GM12864 (cell line): ENCODE measurements around the gene PPM1N.

ENCODE experiments used
- DNase-seq: peaks from one replicate; pipeline ENCODE4 v3.0.0-alpha.2; 2011; ENCODE audit warnings: low read depth
- H3K4me3 ChIP-seq: 2 replicates; pipeline ENCODE4 v1.5.1; 2011; ENCODE audit warnings: mild to moderate bottlenecking, low read depth, low read length, control low read depth
- TF ChIP-seq, protein P1 (sequence below): IDR thresholded peaks from 2 replicates; pipeline ENCODE4 v1.5.1; 2011; ENCODE audit warnings: low read depth, mild to moderate bottlenecking, moderate library complexity, low read length, control low read depth, inconsistent platforms; ENCODE audit errors: missing control alignments

Gene PPM1N

DNA sequence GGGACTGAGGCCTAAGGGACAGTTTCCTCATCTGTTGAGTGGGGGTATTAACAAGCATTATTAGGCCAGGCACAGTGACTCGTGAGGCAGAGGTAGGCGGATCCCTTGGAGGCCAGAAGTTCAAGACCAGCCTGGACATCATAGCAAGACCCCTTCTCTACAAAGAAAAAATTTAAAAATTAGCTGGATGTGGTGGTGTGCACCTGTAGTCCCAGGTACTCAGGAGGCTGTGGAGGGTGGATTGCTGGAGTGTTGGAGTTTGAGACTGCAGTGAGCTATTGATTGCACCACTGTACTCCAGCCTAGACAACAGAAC lies 41.8 kb upstream of the PPM1N start:
- TF ChIP-seq, protein P1, sequence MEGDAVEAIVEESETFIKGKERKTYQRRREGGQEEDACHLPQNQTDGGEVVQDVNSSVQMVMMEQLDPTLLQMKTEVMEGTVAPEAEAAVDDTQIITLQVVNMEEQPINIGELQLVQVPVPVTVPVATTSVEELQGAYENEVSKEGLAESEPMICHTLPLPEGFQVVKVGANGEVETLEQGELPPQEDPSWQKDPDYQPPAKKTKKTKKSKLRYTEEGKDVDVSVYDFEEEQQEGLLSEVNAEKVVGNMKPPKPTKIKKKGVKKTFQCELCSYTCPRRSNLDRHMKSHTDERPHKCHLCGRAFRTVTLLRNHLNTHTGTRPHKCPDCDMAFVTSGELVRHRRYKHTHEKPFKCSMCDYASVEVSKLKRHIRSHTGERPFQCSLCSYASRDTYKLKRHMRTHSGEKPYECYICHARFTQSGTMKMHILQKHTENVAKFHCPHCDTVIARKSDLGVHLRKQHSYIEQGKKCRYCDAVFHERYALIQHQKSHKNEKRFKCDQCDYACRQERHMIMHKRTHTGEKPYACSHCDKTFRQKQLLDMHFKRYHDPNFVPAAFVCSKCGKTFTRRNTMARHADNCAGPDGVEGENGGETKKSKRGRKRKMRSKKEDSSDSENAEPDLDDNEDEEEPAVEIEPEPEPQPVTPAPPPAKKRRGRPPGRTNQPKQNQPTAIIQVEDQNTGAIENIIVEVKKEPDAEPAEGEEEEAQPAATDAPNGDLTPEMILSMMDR: no peak
- DNase-seq: no peak
- H3K4me3 ChIP-seq: no peak overlapping the region

DNA sequence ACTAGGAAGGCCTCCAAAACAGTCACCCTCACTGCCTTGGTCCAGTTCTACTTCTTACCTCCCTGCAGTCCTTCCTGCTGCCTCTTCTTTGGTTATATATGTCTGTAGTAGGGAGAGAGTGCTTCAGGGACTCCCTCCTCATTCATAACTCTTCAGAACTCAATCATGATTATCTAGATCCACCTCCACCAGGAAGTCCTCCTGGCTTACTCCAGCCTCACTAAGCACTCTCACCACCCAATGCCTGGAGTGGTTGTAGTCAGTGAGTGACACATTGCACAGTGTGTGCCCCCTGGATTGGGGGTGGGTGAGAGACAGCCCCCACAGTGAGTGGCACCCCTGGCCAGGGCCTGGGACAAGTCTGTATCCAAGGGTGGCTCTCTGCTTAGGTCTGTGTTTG lies 40.5 kb upstream of the PPM1N start:
- H3K4me3 ChIP-seq: no peak overlapping the region
- TF ChIP-seq, protein P1: no peak
- no peak for DNase-seq

DNA sequence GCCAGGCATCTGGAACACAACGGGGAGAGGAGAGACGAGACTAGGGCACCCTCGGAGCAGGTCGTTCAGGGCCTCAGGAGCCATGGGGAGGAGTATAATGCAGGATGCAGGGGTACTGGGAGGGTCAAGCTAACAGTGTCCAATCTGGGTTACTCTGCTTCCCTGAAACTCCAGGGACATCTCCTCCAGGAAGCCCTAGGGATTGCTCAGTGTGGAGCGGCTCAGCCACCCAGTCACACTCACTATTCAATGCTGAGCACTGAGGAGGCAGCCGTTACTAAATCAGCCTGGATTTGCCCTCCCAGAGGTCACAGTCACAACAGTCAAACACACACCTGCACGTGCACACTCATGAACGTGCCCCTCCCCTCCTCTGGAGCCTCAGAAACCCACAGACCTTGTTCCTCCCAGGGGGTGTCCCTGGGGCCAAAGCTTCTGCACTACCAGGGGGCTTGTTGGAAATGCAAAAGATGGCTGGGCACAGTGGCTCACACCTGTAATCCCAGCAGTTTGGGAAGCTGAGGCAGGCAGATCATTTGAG lies 37.4 kb upstream of the PPM1N start:
- TF ChIP-seq, protein P1: no peak
- DNase-seq: no peak
- no peak overlapping the region for H3K4me3 ChIP-seq

- no peak overlapping the region for H3K4me3 ChIP-seq
- TF ChIP-seq, protein P1: no peak
- no peak for DNase-seq
These were observed 36.1 kb upstream of the PPM1N start for GRCh38 chr19:45462174-45462573.

- H3K4me3 ChIP-seq: no peak overlapping the region
- no peak for DNase-seq
- TF ChIP-seq, protein P1: no peak
These were observed 35.0 kb upstream of the PPM1N start for GRCh38 chr19:45463241-45463640.

DNA sequence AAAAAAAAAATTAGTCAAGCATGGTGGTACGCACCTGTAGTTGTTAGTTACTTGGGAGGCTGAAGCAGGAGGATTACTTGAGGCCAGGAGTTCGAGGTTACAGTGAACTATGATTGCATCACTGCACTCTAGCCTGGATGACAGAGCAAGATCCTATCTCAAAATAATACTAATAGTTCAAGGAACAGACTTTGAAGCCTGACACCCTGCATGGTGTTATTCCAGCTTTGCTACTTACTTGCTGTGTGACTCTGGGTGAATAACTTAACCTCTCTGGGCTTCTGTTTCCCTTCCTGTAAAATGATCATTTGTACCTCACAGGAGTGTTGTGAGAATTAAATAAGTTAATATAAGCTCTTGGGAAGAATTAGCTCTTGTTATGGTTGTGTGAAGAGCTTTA lies 34.0 kb upstream of the PPM1N start:
- TF ChIP-seq, protein P1: no peak
- no peak overlapping the region for H3K4me3 ChIP-seq
- DNase-seq: no peak

- H3K4me3 ChIP-seq: no peak overlapping the region
- no peak for DNase-seq
- TF ChIP-seq, protein P1: no peak
These were observed 33.3 kb upstream of the PPM1N start for GRCh38 chr19:45464852-45465441.
